Putamen (tissue), 1 donor: Measurements from ENCODE around the gene GPR15LG.
"Not testable (repeated sequence)": the region's sequence is repeated elsewhere in the genome, so short reads cannot be mapped to it uniquely, and the experiment has no call there.

Experiments used
- DNase-seq: peaks from one replicate; pipeline ENCODE4 v3.0.0-alpha.2; 2016; ENCODE audit warnings: low spot score

The GPR15LG gene

GRCh38 chr10:84173501-84173929 is at the start of gene GPR15LG:
Gene GPR15LG, plus strand, starts transcription at chr10:84173801. Its CDS starts 51 bp downstream, at chr10:84173852.
- no peak for DNase-seq

GRCh38 chr10:84125910-84126784 is 47.5 kb upstream of the GPR15LG start:
- DNase-seq, result not testable (repeated sequence)

GRCh38 chr10:84126785-84127167 is 46.8 kb upstream of the GPR15LG start:
- DNase-seq, result no peak

- DNase-seq, result no peak
These were observed 37.8 kb upstream of the GPR15LG start for GRCh38 chr10:84135836-84136235.

- no peak for DNase-seq
These were observed 35.8 kb upstream of the GPR15LG start for GRCh38 chr10:84137811-84138210.

- no peak for DNase-seq
These were observed 35.0 kb upstream of the GPR15LG start for GRCh38 chr10:84138478-84139125.

- DNase-seq, result peak; percentile 98
These were observed 34.2 kb upstream of the GPR15LG start, which contains the start of gene GHITM for GRCh38 chr10:84139126-84140035. Gene GHITM, plus strand, starts transcription at chr10:84139509. Its CDS starts 1,992 bp downstream, at chr10:84141501.

- no peak for DNase-seq
These were observed 33.6 kb upstream of the GPR15LG start for GRCh38 chr10:84140036-84140379.

- DNase-seq, result no peak
These were observed 26.3 kb upstream of the GPR15LG start for GRCh38 chr10:84147347-84147746.

GRCh38 chr10:84148006-84148597 is 25.5 kb upstream of the GPR15LG start:
- DNase-seq, result peak; percentile 34

GRCh38 chr10:84149854-84150253 is 23.7 kb upstream of the GPR15LG start:
- DNase-seq, result no peak

- DNase-seq, result no peak
These were observed 20.8 kb upstream of the GPR15LG start for GRCh38 chr10:84152769-84153168.

- DNase-seq, result no peak
These were observed 18.1 kb upstream of the GPR15LG start for GRCh38 chr10:84155521-84155920.

GRCh38 chr10:84156009-84156408 is 17.6 kb upstream of the GPR15LG start:
- DNase-seq, result no peak

GRCh38 chr10:84156768-84157167 is 16.8 kb upstream of the GPR15LG start:
- DNase-seq, result no peak

GRCh38 chr10:84158061-84158460 is 15.5 kb upstream of the GPR15LG start:
- DNase-seq, result peak; percentile 80

GRCh38 chr10:84158550-84158949 is 15.1 kb upstream of the GPR15LG start:
- DNase-seq, result peak; percentile 20

- peak; percentile 82 for DNase-seq
These were observed 14.4 kb upstream of the GPR15LG start for GRCh38 chr10:84159076-84159685.

GRCh38 chr10:84160663-84161362 is 12.8 kb upstream of the GPR15LG start:
- DNase-seq, result no peak

GRCh38 chr10:84163996-84164395 is 9.6 kb upstream of the GPR15LG start:
- no peak for DNase-seq

- DNase-seq, result peak; percentile 53
These were observed 9.2 kb upstream of the GPR15LG start for GRCh38 chr10:84164442-84164841.
